OCI-LY3 (cell line): ENCODE measurements around the gene CRB1.

ENCODE experiments used
- H2AFZ ChIP-seq: fragments of 200-600, 300-600 bp; shearing (Covaris generic); 2 replicates; pipeline ENCODE4 v1.6.0; 2014; ENCODE audit warnings: antibody characterized with exemption, low read depth, low read length
- H3K27ac ChIP-seq: fragments of 200-600, 300-600 bp; sonication (generic); 2 replicates; pipeline ENCODE4 v1.5.1; 2014; ENCODE audit warnings: mild to moderate bottlenecking, low read length, moderate library complexity, mixed read lengths
- H3K27me3 ChIP-seq: fragments of 200-600, 300-600 bp; sonication (generic); 2 replicates; pipeline ENCODE4 v1.6.1; 2014; ENCODE audit warnings: low read depth, low read length, mixed read lengths
- H3K36me3 ChIP-seq: fragments of 200-600, 300-600 bp; sonication (generic); replicated peaks from 2 replicates; pipeline ENCODE3; 2014; ENCODE audit warnings: low read depth, low read length, mixed read lengths
- H3K4me1 ChIP-seq: fragments of 300-600, 200-600 bp; sonication (generic); 2 replicates; pipeline ENCODE4 v1.6.1; 2014; ENCODE audit warnings: low read length, mixed read lengths
- H3K4me2 ChIP-seq: fragments of 200-600, 300-600 bp; sonication (generic); 2 replicates; pipeline ENCODE4 v1.6.1; 2014; ENCODE audit warnings: low read length, mixed read lengths
- H3K4me3 ChIP-seq: fragments of 300-600, 200-600 bp; sonication (generic); 2 replicates; pipeline ENCODE4 v1.5.1; 2014; ENCODE audit warnings: antibody characterized with exemption, mild to moderate bottlenecking, low read length, moderate library complexity
- H3K79me2 ChIP-seq: fragments of 300-600, 200-600 bp; shearing (Covaris generic); 2 replicates; pipeline ENCODE4 v1.6.1; 2014; ENCODE audit warnings: mild to moderate bottlenecking, low read length, mixed read lengths
- H3K9ac ChIP-seq: fragments of 300-600, 200-600 bp; shearing (Covaris generic); 2 replicates; pipeline ENCODE4 v1.6.0; 2014; ENCODE audit warnings: mild to moderate bottlenecking, low read length, moderate library complexity
- H3K9me3 ChIP-seq: fragments of 200-600, 300-600 bp; shearing (Covaris generic); 2 replicates; pipeline ENCODE4 v1.6.1; 2014; ENCODE audit warnings: low read length, mixed read lengths; ENCODE audit not compliant: insufficient read depth
- H4K20me1 ChIP-seq: fragments of 200-600, 300-600 bp; sonication (generic); 2 replicates; pipeline ENCODE4 v1.6.1; 2016; ENCODE audit warnings: low read length, mixed read lengths; ENCODE audit not compliant: insufficient read depth
- CTCF ChIP-seq: fragments of 200-600, 300-600 bp; sonication (generic); IDR thresholded peaks from 2 replicates; pipeline ENCODE4 v1.5.1; 2014; ENCODE audit warnings: antibody characterized with exemption, low read length, low read depth
- EZH2phosphoT487 ChIP-seq: fragments of 200-600 bp; shearing (Covaris generic); IDR thresholded peaks from 2 replicates; pipeline ENCODE4 v1.6.1; 2018; ENCODE audit warnings: antibody characterized with exemption, mixed run types, low read depth

Gene CRB1

DNA sequence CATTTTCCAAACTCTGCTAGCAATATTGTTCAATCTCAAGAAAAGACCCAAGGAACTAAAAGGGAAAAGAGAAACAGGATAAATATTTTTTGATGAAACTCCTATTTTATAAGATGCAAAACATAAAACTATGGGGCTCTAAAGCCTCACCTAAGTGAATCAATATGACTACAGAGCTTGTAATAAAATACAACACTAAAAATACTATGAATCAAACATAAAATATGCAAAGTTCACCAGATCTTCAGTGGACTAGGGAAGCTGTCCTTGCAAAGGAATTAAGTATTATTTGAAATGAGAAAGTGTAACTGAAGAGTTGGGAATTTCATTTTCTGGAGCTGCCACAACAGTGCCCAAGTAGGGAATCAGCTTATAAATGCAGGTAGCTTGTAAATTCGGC, 124.5 kb downstream of the CRB1 start:
- H3K4me2 ChIP-seq = no peak overlapping the region
- TF ChIP-seq CTCF (no peak), EZH2phosphoT487 (no peak)

GRCh38 chr1:197393105-197393504, 125.1 kb downstream of the CRB1 start:
- H3K36me3 ChIP-seq = no peaks in the 10 kb centered on the region
- no peaks in the 10 kb centered on the region for H4K20me1 ChIP-seq
- peaks cover 4% of the 10 kb centered on the region; the same call in 1 of the 2 replicates for H3K4me1 ChIP-seq
- H3K9me3 ChIP-seq = no peaks in the 10 kb centered on the region
- peaks cover 10% of the 10 kb centered on the region for H3K27me3 ChIP-seq
- H3K79me2 ChIP-seq = no peaks in the 10 kb centered on the region
- TF ChIP-seq EZH2phosphoT487 (no peak), CTCF (no peak)
- H3K27ac ChIP-seq = no peak overlapping the region
- H3K4me3 ChIP-seq = no peak overlapping the region
- H3K9ac ChIP-seq = no peak overlapping the region
- no peak overlapping the region for H3K4me2 ChIP-seq
- H2AFZ ChIP-seq = no peak overlapping the region

More for the DNA sequence above, 124.5 kb downstream of the CRB1 start:
- no peak overlapping the region for H3K4me3 ChIP-seq
- no peaks in the 10 kb centered on the region for H4K20me1 ChIP-seq
- no peak overlapping the region for H3K9ac ChIP-seq
- H3K27me3 ChIP-seq = peaks cover 7% of the 10 kb centered on the region; the same call in 1 of the 2 replicates
- H3K27ac ChIP-seq = no peak overlapping the region
- H3K36me3 ChIP-seq = no peaks in the 10 kb centered on the region
- H3K9me3 ChIP-seq = no peaks in the 10 kb centered on the region
- H3K4me1 ChIP-seq = peaks cover 4% of the 10 kb centered on the region; the same call in 1 of the 2 replicates
- H2AFZ ChIP-seq = no peak overlapping the region
- no peaks in the 10 kb centered on the region for H3K79me2 ChIP-seq

DNA sequence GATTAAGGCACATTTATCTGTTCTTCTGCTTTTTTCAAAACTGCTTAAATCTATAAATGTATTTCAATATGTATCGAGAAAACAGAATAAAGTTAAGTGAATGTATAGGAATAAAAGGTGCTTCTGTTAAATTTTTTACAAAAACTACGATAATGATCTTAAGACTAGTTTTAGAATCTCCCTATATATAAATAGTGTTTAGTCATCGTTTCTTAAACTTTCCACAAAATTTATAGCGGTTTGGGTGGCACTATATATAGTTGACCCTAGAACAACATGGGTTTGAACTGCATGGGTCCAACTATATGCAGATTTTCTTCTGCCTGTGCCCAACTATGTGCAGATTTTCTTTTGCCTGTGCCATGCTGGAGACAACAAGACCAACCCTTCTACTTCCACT, 125.7 kb downstream of the CRB1 start:
- no peak overlapping the region for H3K27ac ChIP-seq
- no peaks in the 10 kb centered on the region for H3K9me3 ChIP-seq
- H3K9ac ChIP-seq = no peak overlapping the region
- no peaks in the 10 kb centered on the region for H4K20me1 ChIP-seq
- TF ChIP-seq EZH2phosphoT487 (no peak), CTCF (no peak)
- H3K4me1 ChIP-seq = peaks cover 4% of the 10 kb centered on the region; the same call in 1 of the 2 replicates
- no peak overlapping the region for H3K4me2 ChIP-seq
- no peaks in the 10 kb centered on the region for H3K36me3 ChIP-seq
- no peak overlapping the region for H3K4me3 ChIP-seq
- no peaks in the 10 kb centered on the region for H3K79me2 ChIP-seq
- H3K27me3 ChIP-seq = peaks cover 13% of the 10 kb centered on the region
- H2AFZ ChIP-seq = no peak overlapping the region

GRCh38 chr1:197394831-197395608, 127.0 kb downstream of the CRB1 start:
- Histone ChIP-seq H3K27ac (no peak overlapping the region), H3K9me3 (no peaks in the 10 kb centered on the region), H2AFZ (no peak overlapping the region), H3K4me1 (peaks cover 6% of the 10 kb centered on the region; the same call in 1 of the 2 replicates), H3K36me3 (no peaks in the 10 kb centered on the region), H3K4me3 (no peak overlapping the region), H4K20me1 (no peaks in the 10 kb centered on the region), H3K27me3 (peaks cover 14% of the 10 kb centered on the region), H3K9ac (no peak overlapping the region), H3K79me2 (no peaks in the 10 kb centered on the region), H3K4me2 (no peak overlapping the region)
- no peak for TF ChIP-seq CTCF
- TF ChIP-seq EZH2phosphoT487 = no peak
